ENCODE results near the gene H1-8. TPM values are rescaled to one million over a fixed set of nuclear protein-coding genes. Genes with fewer than 3 reads are reported as not detected.
"Not testable (repeated sequence)": the region's sequence is repeated elsewhere in the genome, so short reads cannot be mapped to it uniquely, and the experiment has no call there.

H1-8 gene
- total and polyA plus RNA-seq, 4 experiments from 2014 or later: not detected

GRCh38 chr3:129515821-129516432, 27.0 kb upstream of the H1-8 start:
- CTCF ChIA-PET (ENCODE audit: partially characterized antibody); H3K27ac ChIP-seq (ENCODE audit: low read depth, low read length); intact Hi-C loops (cut with micrococcal nuclease): not testable (repeated sequence)

GRCh38 chr3:129517516-129517915, 25.5 kb upstream of the H1-8 start:
- Mint-ChIP-seq H3K4me3 (no peak overlapping the region), H3K4me1 (peaks cover 0 to 2% (median 0%) of the 10 kb centered on the region in 4 donors), H3K36me3 (peaks cover 6 to 15% of the 10 kb centered on the region in 2 donors), H3K27ac (no peak overlapping the region), H3K27me3 (no peaks in the 10 kb centered on the region), H3K9me3 (no peaks in the 10 kb centered on the region)
- intact Hi-C loops (cut with micrococcal nuclease): no loop called here
- CTCF ChIA-PET (ENCODE audit: partially characterized antibody): no interaction called here
- no peaks in the 10 kb centered on the region for H3K4me1 ChIP-seq (ENCODE audit: insufficient read depth, low read length)
- H3K36me3 ChIP-seq (ENCODE audit: insufficient read depth, low read length): peaks cover 1% of the 10 kb centered on the region
- DNase-seq: no peak
- H3K27me3 ChIP-seq (ENCODE audit: insufficient read depth, low read length): no peaks in the 10 kb centered on the region
- H3K4me3 ChIP-seq (ENCODE audit: low read length in 2 of 2): no peak overlapping the region
- POLR2A ChIA-PET (ENCODE audit: partially characterized antibody): no interaction called here
- no peak overlapping the region for H3K27ac ChIP-seq (ENCODE audit: low read depth, low read length)
- no peaks in the 10 kb centered on the region for H3K9me3 ChIP-seq (ENCODE audit: control insufficient read depth in 1 of 2, low read length in 2 of 2)

More at GRCh38 chr3:129515821-129516432, 27.0 kb upstream of the H1-8 start:
- H3K4me3 ChIP-seq (ENCODE audit: low read length in 2 of 2); H3K4me1 Mint-ChIP-seq; H3K27me3 Mint-ChIP-seq; DNase-seq; POLR2A ChIA-PET (ENCODE audit: partially characterized antibody); H3K36me3 ChIP-seq (ENCODE audit: insufficient read depth, low read length); H3K4me1 ChIP-seq (ENCODE audit: insufficient read depth, low read length); H3K9me3 Mint-ChIP-seq; H3K27me3 ChIP-seq (ENCODE audit: insufficient read depth, low read length); H3K9me3 ChIP-seq (ENCODE audit: control insufficient read depth in 1 of 2, low read length in 2 of 2); H3K4me3 Mint-ChIP-seq: not testable (repeated sequence)
- Mint-ChIP-seq H3K36me3 (peaks cover 9 to 19% of the 10 kb centered on the region in 2 donors), H3K27ac (peak overlapping the region in 3 of 7 donors; percentile 11 to 71 (median 47))

GRCh38 chr3:129518038-129518561, 24.9 kb upstream of the H1-8 start:
- H3K4me1 ChIP-seq (ENCODE audit: insufficient read depth, low read length): no peaks in the 10 kb centered on the region
- no peaks in the 10 kb centered on the region for H3K9me3 ChIP-seq (ENCODE audit: control insufficient read depth in 1 of 2, low read length in 2 of 2)
- no peak overlapping the region for H3K27ac ChIP-seq (ENCODE audit: low read depth, low read length)
- no peaks in the 10 kb centered on the region for H3K9me3 Mint-ChIP-seq
- H3K4me3 Mint-ChIP-seq: no peak overlapping the region
- intact Hi-C loops (cut with micrococcal nuclease): no loop called here
- H3K36me3 Mint-ChIP-seq: peaks cover 6 to 15% of the 10 kb centered on the region in 2 donors
- no peaks in the 10 kb centered on the region for H3K27me3 Mint-ChIP-seq
- H3K4me3 ChIP-seq (ENCODE audit: low read length in 2 of 2): no peak overlapping the region
- H3K27me3 ChIP-seq (ENCODE audit: insufficient read depth, low read length): no peaks in the 10 kb centered on the region
- no peak for DNase-seq
- ChIA-PET CTCF (ENCODE audit: partially characterized antibody) (no interaction called here), POLR2A (ENCODE audit: partially characterized antibody) (no interaction called here)
- H3K4me1 Mint-ChIP-seq: peaks cover 0 to 2% (median 0%) of the 10 kb centered on the region in 4 donors
- H3K27ac Mint-ChIP-seq: no peak overlapping the region
- no peaks in the 10 kb centered on the region for H3K36me3 ChIP-seq (ENCODE audit: insufficient read depth, low read length)

GRCh38 chr3:129518581-129518980, 24.4 kb upstream of the H1-8 start:
- intact Hi-C loops (cut with micrococcal nuclease): no loop called here
- DNase-seq: no peak
- Mint-ChIP-seq H3K9me3 (no peaks in the 10 kb centered on the region), H3K36me3 (peaks cover 3 to 15% of the 10 kb centered on the region in 2 donors), H3K27ac (no peak overlapping the region), H3K27me3 (no peaks in the 10 kb centered on the region), H3K4me3 (no peak overlapping the region), H3K4me1 (peaks cover 0 to 2% (median 0%) of the 10 kb centered on the region in 4 donors)
- CTCF ChIA-PET (ENCODE audit: partially characterized antibody): no interaction called here
- Histone ChIP-seq H3K9me3 (ENCODE audit: control insufficient read depth in 1 of 2, low read length in 2 of 2) (no peaks in the 10 kb centered on the region), H3K27me3 (ENCODE audit: insufficient read depth, low read length) (no peaks in the 10 kb centered on the region), H3K4me1 (ENCODE audit: insufficient read depth, low read length) (no peaks in the 10 kb centered on the region), H3K4me3 (ENCODE audit: low read length in 2 of 2) (no peak overlapping the region), H3K36me3 (ENCODE audit: insufficient read depth, low read length) (no peaks in the 10 kb centered on the region), H3K27ac (ENCODE audit: low read depth, low read length) (no peak overlapping the region)
- POLR2A ChIA-PET (ENCODE audit: partially characterized antibody): no interaction called here

- Histone ChIP-seq H3K9me3 (ENCODE audit: control insufficient read depth in 1 of 2, low read length in 2 of 2) (no peaks in the 10 kb centered on the region), H3K4me3 (ENCODE audit: low read length in 2 of 2) (no peak overlapping the region), H3K4me1 (ENCODE audit: insufficient read depth, low read length) (no peaks in the 10 kb centered on the region), H3K36me3 (ENCODE audit: insufficient read depth, low read length) (no peaks in the 10 kb centered on the region), H3K27ac (ENCODE audit: low read depth, low read length) (no peak overlapping the region), H3K27me3 (ENCODE audit: insufficient read depth, low read length) (no peaks in the 10 kb centered on the region)
- DNase-seq: no peak
- intact Hi-C loops (cut with micrococcal nuclease): no loop called here
- Mint-ChIP-seq H3K27ac (no peak overlapping the region), H3K4me3 (no peak overlapping the region), H3K4me1 (peaks cover 0 to 2% (median 0%) of the 10 kb centered on the region in 4 donors), H3K27me3 (no peaks in the 10 kb centered on the region), H3K36me3 (peaks cover 3 to 15% of the 10 kb centered on the region in 2 donors), H3K9me3 (no peaks in the 10 kb centered on the region)
- POLR2A ChIA-PET (ENCODE audit: partially characterized antibody): no interaction called here
- CTCF ChIA-PET (ENCODE audit: partially characterized antibody): no interaction called here
Observed at GRCh38 chr3:129519449-129519848, 23.5 kb upstream of the H1-8 start.

GRCh38 chr3:129519896-129520715, 22.9 kb upstream of the H1-8 start:
- H3K36me3 Mint-ChIP-seq: peaks cover 3 to 15% of the 10 kb centered on the region in 2 donors
- ChIA-PET POLR2A (ENCODE audit: partially characterized antibody) (no interaction called here), CTCF (ENCODE audit: partially characterized antibody) (no interaction called here)
- no peaks in the 10 kb centered on the region for H3K36me3 ChIP-seq (ENCODE audit: insufficient read depth, low read length)
- H3K9me3 ChIP-seq (ENCODE audit: control insufficient read depth in 1 of 2, low read length in 2 of 2): no peaks in the 10 kb centered on the region
- no peaks in the 10 kb centered on the region for H3K27me3 Mint-ChIP-seq
- no peaks in the 10 kb centered on the region for H3K27me3 ChIP-seq (ENCODE audit: insufficient read depth, low read length)
- H3K4me3 Mint-ChIP-seq: no peak overlapping the region
- no peaks in the 10 kb centered on the region for H3K9me3 Mint-ChIP-seq
- intact Hi-C loops (cut with micrococcal nuclease): no loop called here
- DNase-seq: no peak
- H3K27ac Mint-ChIP-seq: peak overlapping the region in 2 of 7 donors; percentile 42 to 51
- peaks cover 0 to 2% (median 0%) of the 10 kb centered on the region in 4 donors for H3K4me1 Mint-ChIP-seq
- H3K27ac ChIP-seq (ENCODE audit: low read depth, low read length): no peak overlapping the region
- H3K4me1 ChIP-seq (ENCODE audit: insufficient read depth, low read length): no peaks in the 10 kb centered on the region
- H3K4me3 ChIP-seq (ENCODE audit: low read length in 2 of 2): no peak overlapping the region

GRCh38 chr3:129520960-129521359, 22.0 kb upstream of the H1-8 start:
- H3K27ac Mint-ChIP-seq: no peak overlapping the region
- Histone ChIP-seq H3K4me1 (ENCODE audit: insufficient read depth, low read length) (no peaks in the 10 kb centered on the region), H3K27me3 (ENCODE audit: insufficient read depth, low read length) (no peaks in the 10 kb centered on the region), H3K36me3 (ENCODE audit: insufficient read depth, low read length) (no peaks in the 10 kb centered on the region), H3K27ac (ENCODE audit: low read depth, low read length) (no peak overlapping the region), H3K9me3 (ENCODE audit: control insufficient read depth in 1 of 2, low read length in 2 of 2) (no peaks in the 10 kb centered on the region), H3K4me3 (ENCODE audit: low read length in 2 of 2) (no peak overlapping the region)
- H3K36me3 Mint-ChIP-seq: peaks cover 3 to 14% of the 10 kb centered on the region in 2 donors
- H3K27me3 Mint-ChIP-seq: no peaks in the 10 kb centered on the region
- no peak overlapping the region for H3K4me3 Mint-ChIP-seq
- H3K4me1 Mint-ChIP-seq: peaks cover 0 to 2% (median 0%) of the 10 kb centered on the region in 4 donors
- ChIA-PET CTCF (ENCODE audit: partially characterized antibody) (no interaction called here), POLR2A (ENCODE audit: partially characterized antibody) (no interaction called here)
- H3K9me3 Mint-ChIP-seq: no peaks in the 10 kb centered on the region
- DNase-seq: no peak
- intact Hi-C loops (cut with micrococcal nuclease): no loop called here
